ENCODE data around the gene DRAM2.
"Not testable (repeated sequence)": the region's sequence is repeated elsewhere in the genome, so short reads cannot be mapped to it uniquely, and the experiment has no call there.

DRAM2 gene

GRCh38 chr1:111126354-111126753 lies 13.5 kb downstream of the DRAM2 start:
- Histone ChIP-seq H3K36me3 (ENCODE audit: control insufficient read depth, insufficient read depth, low read length) (peaks cover 41% of the 10 kb centered on the region), H3K4me1 (ENCODE audit: control insufficient read depth, insufficient read depth, low read length, poor library complexity, severe bottlenecking) (no peaks in the 10 kb centered on the region), H3K27me3 (replicated peaks; ENCODE audit: control insufficient read depth, insufficient read depth, low read length, poor library complexity, severe bottlenecking) (no peaks in the 10 kb centered on the region), H3K9me3 (ENCODE audit: control insufficient read depth, low read length) (no peaks in the 10 kb centered on the region), H3K4me3 (ENCODE audit: insufficient read depth, low read depth, low read length, poor library complexity, severe bottlenecking) (no peak overlapping the region), H3K27ac (ENCODE audit: insufficient read depth, low read length, poor library complexity, severe bottlenecking) (no peak overlapping the region)
- DNase-seq: no peak

GRCh38 chr1:111116496-111116895 lies 23.4 kb downstream of the DRAM2 start:
- Histone ChIP-seq H3K27ac (ENCODE audit: insufficient read depth, low read length, poor library complexity, severe bottlenecking) (no peak overlapping the region), H3K9me3 (ENCODE audit: control insufficient read depth, low read length) (no peaks in the 10 kb centered on the region), H3K4me1 (ENCODE audit: control insufficient read depth, insufficient read depth, low read length, poor library complexity, severe bottlenecking) (no peaks in the 10 kb centered on the region), H3K36me3 (ENCODE audit: control insufficient read depth, insufficient read depth, low read length) (peaks cover 16% of the 10 kb centered on the region), H3K4me3 (ENCODE audit: insufficient read depth, low read depth, low read length, poor library complexity, severe bottlenecking) (no peak overlapping the region), H3K27me3 (replicated peaks; ENCODE audit: control insufficient read depth, insufficient read depth, low read length, poor library complexity, severe bottlenecking) (no peaks in the 10 kb centered on the region)
- no peak for DNase-seq

- H3K9me3 ChIP-seq (ENCODE audit: control insufficient read depth, low read length): peaks cover 4% of the 10 kb centered on the region
- no peak for DNase-seq
- H3K4me1 ChIP-seq (ENCODE audit: control insufficient read depth, insufficient read depth, low read length, poor library complexity, severe bottlenecking): no peaks in the 10 kb centered on the region
- H3K27me3 ChIP-seq (replicated peaks; ENCODE audit: control insufficient read depth, insufficient read depth, low read length, poor library complexity, severe bottlenecking): no peaks in the 10 kb centered on the region
- no peak overlapping the region for H3K27ac ChIP-seq (ENCODE audit: insufficient read depth, low read length, poor library complexity, severe bottlenecking)
- no peak overlapping the region for H3K4me3 ChIP-seq (ENCODE audit: insufficient read depth, low read depth, low read length, poor library complexity, severe bottlenecking)
- H3K36me3 ChIP-seq (ENCODE audit: control insufficient read depth, insufficient read depth, low read length): no peaks in the 10 kb centered on the region
Observed at GRCh38 chr1:111110197-111110899, 29.5 kb downstream of the DRAM2 start.

GRCh38 chr1:111104981-111105380 lies 34.9 kb downstream of the DRAM2 start:
- Histone ChIP-seq H3K4me1 (ENCODE audit: control insufficient read depth, insufficient read depth, low read length, poor library complexity, severe bottlenecking) (no peaks in the 10 kb centered on the region), H3K27ac (ENCODE audit: insufficient read depth, low read length, poor library complexity, severe bottlenecking) (no peak overlapping the region), H3K36me3 (ENCODE audit: control insufficient read depth, insufficient read depth, low read length) (no peaks in the 10 kb centered on the region), H3K9me3 (ENCODE audit: control insufficient read depth, low read length) (peaks cover 4% of the 10 kb centered on the region), H3K27me3 (replicated peaks; ENCODE audit: control insufficient read depth, insufficient read depth, low read length, poor library complexity, severe bottlenecking) (no peaks in the 10 kb centered on the region), H3K4me3 (ENCODE audit: insufficient read depth, low read depth, low read length, poor library complexity, severe bottlenecking) (no peak overlapping the region)
- DNase-seq: no peak

GRCh38 chr1:111101854-111102642 lies 37.8 kb downstream of the DRAM2 start:
- H3K9me3 ChIP-seq (ENCODE audit: control insufficient read depth, low read length): peaks cover 11% of the 10 kb centered on the region
- no peak for DNase-seq
- no peaks in the 10 kb centered on the region for H3K4me1 ChIP-seq (ENCODE audit: control insufficient read depth, insufficient read depth, low read length, poor library complexity, severe bottlenecking)
- no peaks in the 10 kb centered on the region for H3K27me3 ChIP-seq (replicated peaks; ENCODE audit: control insufficient read depth, insufficient read depth, low read length, poor library complexity, severe bottlenecking)
- H3K36me3 ChIP-seq (ENCODE audit: control insufficient read depth, insufficient read depth, low read length): no peaks in the 10 kb centered on the region
- H3K4me3 ChIP-seq (ENCODE audit: insufficient read depth, low read depth, low read length, poor library complexity, severe bottlenecking): no peak overlapping the region
- H3K27ac ChIP-seq (ENCODE audit: insufficient read depth, low read length, poor library complexity, severe bottlenecking): no peak overlapping the region

- Histone ChIP-seq H3K9me3 (ENCODE audit: control insufficient read depth, low read length) (peaks cover 11% of the 10 kb centered on the region), H3K4me1 (ENCODE audit: control insufficient read depth, insufficient read depth, low read length, poor library complexity, severe bottlenecking) (no peaks in the 10 kb centered on the region), H3K27me3 (replicated peaks; ENCODE audit: control insufficient read depth, insufficient read depth, low read length, poor library complexity, severe bottlenecking) (no peaks in the 10 kb centered on the region), H3K36me3 (ENCODE audit: control insufficient read depth, insufficient read depth, low read length) (no peaks in the 10 kb centered on the region), H3K27ac (ENCODE audit: insufficient read depth, low read length, poor library complexity, severe bottlenecking) (no peak overlapping the region), H3K4me3 (ENCODE audit: insufficient read depth, low read depth, low read length, poor library complexity, severe bottlenecking) (no peak overlapping the region)
- DNase-seq: no peak
Observed at GRCh38 chr1:111099289-111099688, 40.6 kb downstream of the DRAM2 start.

GRCh38 chr1:111097356-111098099 lies 42.4 kb downstream of the DRAM2 start:
- Histone ChIP-seq H3K9me3 (ENCODE audit: control insufficient read depth, low read length) (peaks cover 11% of the 10 kb centered on the region), H3K27ac (ENCODE audit: insufficient read depth, low read length, poor library complexity, severe bottlenecking) (no peak overlapping the region), H3K4me3 (ENCODE audit: insufficient read depth, low read depth, low read length, poor library complexity, severe bottlenecking) (no peak overlapping the region), H3K4me1 (ENCODE audit: control insufficient read depth, insufficient read depth, low read length, poor library complexity, severe bottlenecking) (no peaks in the 10 kb centered on the region), H3K27me3 (replicated peaks; ENCODE audit: control insufficient read depth, insufficient read depth, low read length, poor library complexity, severe bottlenecking) (no peaks in the 10 kb centered on the region), H3K36me3 (ENCODE audit: control insufficient read depth, insufficient read depth, low read length) (no peaks in the 10 kb centered on the region)
- DNase-seq: no peak

- H3K36me3 ChIP-seq (ENCODE audit: control insufficient read depth, insufficient read depth, low read length); H3K27ac ChIP-seq (ENCODE audit: insufficient read depth, low read length, poor library complexity, severe bottlenecking); H3K4me1 ChIP-seq (ENCODE audit: control insufficient read depth, insufficient read depth, low read length, poor library complexity, severe bottlenecking); DNase-seq; H3K27me3 ChIP-seq (replicated peaks; ENCODE audit: control insufficient read depth, insufficient read depth, low read length, poor library complexity, severe bottlenecking); H3K4me3 ChIP-seq (ENCODE audit: insufficient read depth, low read depth, low read length, poor library complexity, severe bottlenecking): not testable (repeated sequence)
- peaks cover 11% of the 10 kb centered on the region for H3K9me3 ChIP-seq (ENCODE audit: control insufficient read depth, low read length)
Observed at GRCh38 chr1:111095421-111095820, 44.5 kb downstream of the DRAM2 start.

GRCh38 chr1:111089638-111090037 lies 50.3 kb downstream of the DRAM2 start:
- H3K27me3 ChIP-seq (replicated peaks; ENCODE audit: control insufficient read depth, insufficient read depth, low read length, poor library complexity, severe bottlenecking): no peaks in the 10 kb centered on the region
- DNase-seq: no peak
- H3K36me3 ChIP-seq (ENCODE audit: control insufficient read depth, insufficient read depth, low read length): no peaks in the 10 kb centered on the region
- no peak overlapping the region for H3K4me3 ChIP-seq (ENCODE audit: insufficient read depth, low read depth, low read length, poor library complexity, severe bottlenecking)
- H3K9me3 ChIP-seq (ENCODE audit: control insufficient read depth, low read length): no peaks in the 10 kb centered on the region
- no peaks in the 10 kb centered on the region for H3K4me1 ChIP-seq (ENCODE audit: control insufficient read depth, insufficient read depth, low read length, poor library complexity, severe bottlenecking)
- H3K27ac ChIP-seq (ENCODE audit: insufficient read depth, low read length, poor library complexity, severe bottlenecking): no peak overlapping the region

- no peak for DNase-seq
- H3K36me3 ChIP-seq (ENCODE audit: control insufficient read depth, insufficient read depth, low read length): no peaks in the 10 kb centered on the region
- no peaks in the 10 kb centered on the region for H3K27me3 ChIP-seq (replicated peaks; ENCODE audit: control insufficient read depth, insufficient read depth, low read length, poor library complexity, severe bottlenecking)
- H3K4me1 ChIP-seq (ENCODE audit: control insufficient read depth, insufficient read depth, low read length, poor library complexity, severe bottlenecking): no peaks in the 10 kb centered on the region
- no peaks in the 10 kb centered on the region for H3K9me3 ChIP-seq (ENCODE audit: control insufficient read depth, low read length)
- no peak overlapping the region for H3K4me3 ChIP-seq (ENCODE audit: insufficient read depth, low read depth, low read length, poor library complexity, severe bottlenecking)
- H3K27ac ChIP-seq (ENCODE audit: insufficient read depth, low read length, poor library complexity, severe bottlenecking): no peak overlapping the region
Observed at GRCh38 chr1:111085676-111086075, 54.2 kb downstream of the DRAM2 start.

Measured in effector memory CD4-positive, alpha-beta T cell (primary cell).